Myocyte (in vitro differentiated cells): Measurements from ENCODE around the gene NKD1. TPM values are rescaled to one million over a fixed set of nuclear protein-coding genes. Genes with fewer than 3 reads are reported as not detected.

Source experiments
- DNase-seq: peaks from one replicate; pipeline ENCODE4 v3.0.0-alpha.2; 2012; ENCODE audit warnings: low read depth
- total RNA-seq: library from RNA; depleted of rRNA; stranded (reverse); fragments of >200 nt; gene quantifications from 2 replicates; pipeline ENCODE4 v1.2.3, GENCODE V29; 2014

NKD1 gene
- total RNA-seq, 1 donor from 2014 or later, result 0.75 TPM

DNA sequence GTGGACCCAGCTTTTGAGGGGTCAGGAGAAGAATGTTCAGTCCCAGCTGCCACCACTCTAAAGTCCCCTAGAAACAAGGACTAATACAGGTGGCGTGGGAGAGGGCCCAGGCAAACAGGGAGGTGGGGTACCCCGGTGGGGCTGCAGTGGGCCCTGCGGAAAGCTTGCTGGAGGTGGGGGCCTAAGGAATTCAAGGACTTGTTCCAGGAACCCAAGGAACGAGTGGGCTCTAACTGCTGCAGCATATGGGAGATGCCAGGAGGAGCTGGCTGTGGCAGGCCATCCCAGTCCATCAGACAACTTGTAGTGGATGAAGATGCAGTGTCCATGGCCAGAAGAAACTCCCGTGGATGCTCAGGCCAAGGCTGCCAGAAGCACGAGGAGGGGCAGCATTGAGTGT is 122.3 kb downstream of the NKD1 start:
- no peak for DNase-seq

DNA sequence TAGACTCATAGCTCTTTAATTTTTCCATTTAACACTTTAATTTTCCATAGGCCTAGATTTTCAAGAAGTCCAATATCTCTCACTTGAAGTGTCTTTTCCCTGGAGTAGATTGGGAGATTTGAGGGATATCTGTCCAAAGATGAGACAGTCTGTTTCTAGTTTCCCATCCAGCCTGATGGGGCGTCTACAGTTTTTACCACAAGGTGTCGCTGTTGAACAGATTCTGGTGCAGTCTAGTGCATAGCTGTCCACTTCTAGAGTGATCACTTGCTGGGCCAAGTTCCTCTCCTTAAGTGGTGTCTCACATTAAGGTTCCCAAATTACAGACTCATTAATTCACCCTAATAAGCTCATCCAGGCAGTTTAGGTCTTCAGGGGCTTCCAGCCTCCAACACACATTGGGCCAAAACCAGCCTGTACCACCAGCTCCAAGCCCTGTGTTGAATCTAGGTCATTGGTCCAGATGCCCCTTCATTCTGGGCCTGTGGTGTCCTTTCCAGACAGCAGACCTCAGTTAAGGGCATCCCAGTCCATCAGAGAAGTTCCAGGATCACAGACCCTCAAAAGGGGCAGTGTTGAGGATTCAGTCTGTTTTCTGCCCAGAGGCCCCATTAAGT is 123.6 kb downstream of the NKD1 start:
- DNase-seq, result no peak

DNA sequence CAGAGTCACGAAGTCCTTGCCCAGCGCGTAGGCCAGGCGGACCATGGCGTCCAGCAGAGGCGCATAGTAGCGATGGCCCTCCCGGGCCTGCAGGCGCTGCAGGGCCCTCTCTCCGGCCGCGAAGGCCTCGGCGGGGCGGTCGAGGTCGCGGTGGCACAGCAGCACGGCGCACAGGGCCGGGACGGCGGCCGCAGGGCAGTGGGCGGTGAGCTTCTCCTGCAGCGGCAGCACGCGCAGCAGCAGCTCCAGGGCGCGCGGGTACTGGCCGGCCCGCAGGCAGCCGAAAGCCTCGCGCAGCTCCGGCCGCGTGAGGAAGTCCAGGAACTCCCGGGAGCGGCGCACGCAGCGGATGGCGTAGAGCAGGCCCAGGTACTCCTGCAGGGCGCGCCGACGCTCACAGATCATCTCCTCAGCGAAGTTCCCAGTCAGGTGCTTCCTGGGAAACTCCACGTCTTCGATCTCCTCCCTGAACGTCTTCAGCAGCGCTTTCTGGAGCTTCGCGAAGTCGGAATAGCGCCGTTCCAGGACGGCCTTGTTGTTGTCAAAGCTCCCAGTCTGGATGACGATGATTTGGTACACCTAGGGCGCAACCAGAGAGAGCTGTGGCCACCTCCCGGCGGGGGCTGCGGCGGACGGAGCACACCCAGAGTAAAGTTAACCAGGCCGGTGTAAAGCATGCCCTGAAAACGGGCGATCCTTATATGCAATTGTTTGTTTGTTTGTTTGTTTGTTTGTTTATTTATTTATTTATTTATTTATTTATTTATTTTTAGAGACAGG is 125.5 kb downstream of the NKD1 start:
- DNase-seq, result no peak

DNA sequence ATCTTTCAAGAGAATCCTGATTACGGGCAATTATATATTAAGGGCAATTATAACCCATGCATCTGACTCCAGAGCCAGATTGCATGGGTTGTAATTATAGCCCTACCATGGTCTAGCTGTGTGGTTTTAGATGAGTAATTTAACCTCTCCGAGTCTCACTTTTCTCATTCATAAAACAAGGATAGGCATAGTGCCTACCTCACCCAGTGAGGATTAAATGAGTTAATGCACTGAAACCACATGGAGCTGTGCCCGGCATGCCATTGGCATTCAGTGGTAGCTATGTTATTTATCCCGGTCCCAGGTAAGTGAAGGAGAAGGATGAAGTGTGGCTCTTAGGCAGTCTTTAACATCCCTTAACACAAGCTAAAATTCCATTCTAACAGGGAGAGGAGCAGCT is 126.6 kb downstream of the NKD1 start:
- peak; percentile 82 for DNase-seq

DNA sequence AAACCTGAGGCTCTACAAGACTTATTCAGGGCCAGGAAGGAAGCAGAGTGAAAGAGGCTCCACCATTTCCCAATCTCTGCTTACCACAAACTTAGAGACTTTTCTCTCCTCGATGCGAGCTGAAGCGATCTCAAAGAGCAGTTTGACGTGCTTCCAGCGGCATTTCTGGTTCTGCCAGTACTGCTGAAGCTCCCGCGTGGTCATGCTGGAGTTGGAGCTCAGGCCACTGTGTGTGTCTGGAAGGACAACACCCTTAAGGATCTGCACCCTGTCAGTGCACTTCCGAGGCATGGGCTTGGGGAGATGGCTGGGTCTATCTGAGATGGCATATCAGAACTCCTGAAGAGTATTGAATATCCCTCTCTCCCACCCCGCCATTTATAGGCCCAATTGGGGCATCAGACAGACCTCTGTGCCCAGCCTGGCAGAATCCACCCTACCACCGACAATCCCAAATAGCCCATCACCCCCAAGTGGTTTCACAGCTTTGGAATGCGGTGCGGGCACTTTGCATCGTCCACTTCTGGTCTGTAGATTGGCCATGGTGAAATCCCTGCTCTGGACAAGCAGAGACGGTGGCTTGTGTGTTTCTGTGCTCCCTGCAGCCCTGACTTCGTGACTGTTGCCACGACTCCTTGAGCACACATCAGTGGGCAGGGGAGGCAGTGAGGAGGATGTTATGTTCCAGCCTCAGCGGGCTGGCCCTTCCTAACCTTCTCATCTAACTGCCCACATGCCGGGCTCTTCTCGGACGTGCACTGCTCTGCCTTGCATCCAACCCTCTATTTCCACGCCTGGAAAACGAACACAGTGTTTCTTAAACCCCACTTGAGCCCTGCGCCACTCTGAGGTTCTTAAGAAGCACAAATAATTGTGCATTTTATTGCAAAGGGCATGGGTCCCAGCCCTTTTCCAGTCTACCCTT is 127.8 kb downstream of the NKD1 start:
- DNase-seq, result no peak

DNA sequence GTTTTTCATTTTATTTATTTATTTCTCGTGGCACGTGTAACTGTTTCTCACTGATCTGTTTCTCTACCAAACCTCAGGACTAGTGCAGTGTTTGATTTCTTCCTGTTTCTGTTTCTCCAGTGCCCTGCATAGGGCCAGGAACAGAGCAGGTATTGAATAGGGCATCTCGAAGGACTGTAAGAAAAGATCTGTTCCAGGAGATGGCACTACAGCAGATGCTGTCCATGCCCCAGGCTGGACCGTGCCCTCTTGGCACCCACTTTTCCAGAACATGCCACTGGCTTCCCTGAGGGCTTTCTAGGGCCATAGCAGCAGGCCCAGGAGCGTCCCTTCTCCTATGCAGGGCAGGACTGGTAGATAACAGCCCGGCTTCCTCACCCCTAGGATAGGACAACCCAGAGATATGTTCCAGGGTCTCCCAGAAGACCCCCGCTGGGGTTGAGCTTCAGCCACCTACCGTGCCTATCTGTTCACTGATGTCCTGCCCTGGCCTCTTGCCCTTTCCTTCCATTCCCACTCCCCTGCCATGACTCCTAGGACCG is 128.6 kb downstream of the NKD1 start:
- no peak for DNase-seq

DNA sequence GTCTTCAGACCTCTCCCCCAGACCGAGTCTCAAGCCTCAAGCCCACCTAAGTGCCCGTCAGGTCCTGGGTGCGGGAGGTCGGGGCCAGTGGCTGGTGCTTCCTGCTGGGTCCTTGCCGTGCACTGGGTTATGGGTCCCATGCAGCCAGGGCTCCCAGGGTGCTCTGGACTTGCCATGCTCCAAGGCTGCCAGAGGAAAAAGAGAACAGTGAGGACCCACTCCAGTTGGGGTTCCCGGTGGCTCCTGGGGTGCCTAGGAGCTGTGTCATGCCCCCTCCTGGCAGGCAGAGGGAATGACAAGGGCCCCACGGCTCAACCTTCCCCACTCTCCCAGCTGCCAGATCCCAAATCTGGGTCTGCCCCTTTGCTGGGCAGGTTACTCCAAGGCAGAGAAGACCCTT is 129.2 kb downstream of the NKD1 start:
- DNase-seq, result no peak

DNA sequence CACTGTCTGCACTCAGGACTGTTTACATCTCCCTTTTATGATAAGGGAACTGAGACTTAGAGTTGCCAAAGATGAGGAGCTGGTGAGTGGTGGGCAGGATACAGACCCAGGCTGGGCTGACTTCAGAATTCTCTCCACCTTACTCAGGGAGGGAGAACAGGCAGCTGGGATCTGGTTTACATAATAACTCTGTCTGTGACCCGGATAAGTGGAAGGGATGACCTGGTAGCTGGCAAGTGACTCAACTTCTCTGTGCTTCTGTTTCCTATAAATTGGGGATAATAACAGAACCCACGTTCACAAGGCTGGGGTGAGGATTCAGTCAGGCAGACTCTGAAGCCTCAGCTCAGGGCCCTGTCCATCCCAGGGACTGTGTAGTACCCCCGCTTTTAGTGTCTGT is 130.3 kb downstream of the NKD1 start:
- DNase-seq, result no peak

DNA sequence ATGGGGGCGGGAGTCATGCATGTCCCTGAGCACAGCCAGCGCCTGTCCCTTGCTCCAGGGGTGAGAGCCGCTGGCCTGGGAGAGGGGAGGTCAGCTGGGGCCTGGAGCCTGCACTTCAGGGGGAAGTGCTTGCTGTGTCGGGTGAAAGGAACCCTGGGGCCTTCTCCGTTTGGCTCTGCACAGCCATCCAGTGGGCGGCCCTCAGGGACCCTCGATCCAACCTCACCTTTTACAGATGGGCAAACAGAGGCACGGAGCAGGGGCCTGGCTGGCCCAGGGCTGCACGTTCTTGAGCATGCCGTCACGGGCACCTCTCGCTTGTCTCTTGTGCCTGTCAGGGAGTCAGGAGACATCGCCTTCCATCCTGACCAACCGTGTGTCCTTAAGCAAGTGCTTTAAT is 131.1 kb downstream of the NKD1 start:
- DNase-seq, result no peak

DNA sequence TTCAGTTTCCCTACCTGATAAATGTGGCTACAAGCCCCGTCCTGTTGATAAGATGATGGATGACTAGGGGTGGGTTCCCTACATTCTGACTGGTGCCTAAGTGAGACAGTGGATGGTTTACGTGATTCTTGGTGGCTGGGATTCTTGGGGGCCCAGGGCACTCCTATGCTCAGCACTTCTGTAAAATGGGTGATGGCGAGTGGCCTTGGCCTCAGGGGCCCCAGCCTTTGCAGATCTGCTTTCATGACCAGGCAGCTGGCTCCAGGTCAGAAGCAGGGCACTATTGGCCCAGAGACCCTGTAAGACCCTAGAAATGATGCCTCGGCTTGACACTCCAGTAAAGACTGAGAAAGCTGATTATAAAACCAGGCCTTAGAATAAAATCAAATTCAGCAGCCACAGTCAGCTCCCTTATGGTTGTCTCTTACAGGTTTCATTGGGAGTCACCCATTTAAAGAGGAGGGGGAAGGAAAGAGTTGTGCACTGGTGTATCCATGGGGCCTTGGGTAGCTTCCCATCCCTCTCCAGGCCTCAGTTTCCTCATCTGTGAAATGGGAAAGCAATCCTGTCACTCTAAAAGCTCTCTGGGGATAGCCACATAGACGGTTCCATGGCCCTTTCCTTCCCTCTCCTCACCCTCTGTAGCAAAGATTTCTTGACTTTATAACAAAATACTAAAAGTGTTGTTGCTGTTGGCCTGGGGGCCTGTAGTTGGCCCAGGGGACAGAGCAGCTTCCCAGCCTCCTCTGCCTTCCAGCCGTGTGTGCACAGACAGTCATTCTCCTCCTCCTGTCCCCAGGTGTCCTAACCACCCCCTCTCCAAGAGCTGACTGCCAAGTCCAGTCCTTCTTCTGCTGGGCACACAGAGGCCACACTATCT is 131.7 kb downstream of the NKD1 start:
- no peak for DNase-seq

DNA sequence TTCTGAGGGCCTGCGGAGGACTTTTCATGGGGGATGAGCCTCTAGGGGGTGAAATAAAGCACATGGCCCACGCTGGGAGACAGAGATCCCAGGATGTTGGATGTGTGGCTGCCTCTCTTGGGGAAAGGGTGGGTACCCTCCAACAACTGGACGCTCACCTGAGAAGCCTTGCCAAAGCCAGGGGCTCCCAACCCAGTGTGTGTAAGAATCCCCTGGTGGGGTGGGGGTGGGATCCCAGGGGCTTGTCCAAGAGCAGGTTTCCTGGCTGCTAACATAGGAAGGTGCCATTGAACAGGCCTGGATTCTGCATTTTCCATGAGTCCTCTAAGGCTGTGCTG is 132.3 kb downstream of the NKD1 start:
- DNase-seq, result no peak

DNA sequence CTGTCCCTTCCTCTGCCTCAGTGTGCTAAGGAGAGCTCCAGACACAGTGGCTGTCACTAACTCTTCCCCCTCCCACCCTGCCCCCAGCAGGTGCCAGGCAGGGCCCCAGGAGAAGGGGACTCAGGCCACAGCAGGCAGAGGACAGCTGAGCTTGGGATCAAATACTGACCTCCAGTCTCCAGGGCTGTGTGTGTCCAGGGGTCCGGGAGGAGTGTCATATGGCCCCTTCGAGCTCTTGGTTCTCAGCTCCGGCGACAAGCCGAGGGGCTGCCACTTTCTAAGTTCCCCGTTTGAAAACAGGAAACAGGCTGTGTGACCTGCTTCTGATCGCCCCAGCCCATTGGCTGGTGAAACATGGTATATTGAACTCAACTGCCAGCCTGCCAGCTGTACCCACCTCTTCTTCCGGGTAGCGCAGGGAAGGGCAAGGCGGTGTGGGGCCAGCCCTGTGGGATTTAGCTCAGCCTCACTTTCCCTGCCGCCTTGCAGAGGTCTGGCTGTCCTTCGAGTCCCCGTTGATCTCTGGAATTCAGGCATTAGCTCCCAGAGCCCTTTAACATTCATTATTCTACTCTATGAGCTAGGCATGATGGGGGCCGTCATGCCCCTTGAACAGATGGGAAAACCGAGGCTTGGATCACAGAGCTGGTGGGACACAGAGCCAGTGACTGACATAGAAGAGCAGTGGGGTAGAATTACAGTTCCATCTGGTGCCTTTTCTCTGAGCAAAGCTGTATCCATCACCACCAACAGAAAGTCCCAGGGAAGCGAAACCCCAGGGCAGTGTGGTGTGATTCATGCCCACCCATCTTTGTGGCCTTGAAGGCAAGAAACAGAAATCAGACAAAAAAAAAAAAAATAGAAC is 133.1 kb downstream of the NKD1 start, which contains the start of gene SNX20:
TSS of gene SNX20 (minus strand) at position 292 of the 865 bp plus-strand sequence. CDS start 3,786 bp downstream, outside the sequence.
- DNase-seq, result peak; percentile 53

DNA sequence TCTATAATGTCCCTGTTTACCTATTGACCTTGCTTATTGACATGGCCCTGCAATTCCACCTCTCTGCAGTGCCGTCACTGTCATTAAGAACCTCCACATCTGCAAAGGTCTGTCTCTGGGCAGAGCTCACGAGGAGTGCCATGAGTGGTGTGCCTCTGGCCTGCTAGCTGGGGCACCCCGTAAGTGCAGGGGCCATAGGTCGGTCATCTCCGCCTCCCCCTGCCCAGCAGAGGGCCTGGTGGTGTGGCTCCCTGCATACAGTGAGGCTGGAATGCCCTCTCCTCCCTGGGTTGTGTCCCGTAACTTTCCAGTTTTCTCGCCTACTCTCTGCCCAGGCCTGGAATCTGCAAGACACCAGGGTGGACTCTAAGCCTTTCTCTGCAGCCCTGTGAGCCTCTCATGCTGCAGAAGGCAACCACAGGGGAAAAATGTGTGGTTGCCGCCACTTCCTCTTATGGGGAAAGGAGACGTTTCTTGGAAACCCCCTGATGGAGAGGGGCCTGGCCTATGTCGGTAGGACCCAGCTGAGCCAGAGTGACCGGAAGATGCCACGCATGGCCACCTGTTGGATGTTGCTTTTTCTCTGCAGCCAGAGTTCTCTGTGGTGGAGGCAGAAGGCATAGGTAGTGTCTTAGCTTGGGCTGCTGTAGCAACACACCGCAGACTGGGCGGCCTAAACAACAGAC is 135.6 kb downstream of the NKD1 start:
- DNase-seq, result no peak

DNA sequence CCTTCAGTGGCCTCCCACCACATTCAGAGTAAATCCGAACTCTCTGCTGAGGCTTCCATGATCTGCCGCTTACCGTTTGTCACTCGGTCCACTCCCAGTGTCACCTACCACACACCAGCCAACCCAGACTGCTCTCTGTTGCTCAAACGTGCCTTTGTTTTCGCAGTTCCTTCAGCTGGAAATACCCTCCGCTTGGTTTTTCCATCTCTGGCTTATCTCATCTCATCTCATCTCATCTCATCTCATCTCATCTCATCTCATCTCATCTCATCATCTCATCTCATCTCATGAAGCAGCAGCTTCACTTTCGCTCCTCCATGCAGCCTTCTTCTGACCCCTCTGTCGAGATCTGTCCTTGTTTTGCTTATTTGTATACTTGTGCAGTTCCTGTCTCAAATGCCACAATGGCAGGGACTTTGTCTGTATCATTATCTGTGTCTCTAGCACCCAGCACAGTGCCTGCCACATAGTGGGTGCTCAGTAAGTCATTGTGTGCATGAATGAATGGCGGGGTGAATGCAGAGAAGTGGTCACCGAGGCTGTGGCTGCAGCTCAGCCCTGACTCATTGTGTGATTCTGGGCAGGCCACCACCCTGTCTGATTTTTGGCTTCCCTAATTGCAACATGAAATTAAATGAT is 136.7 kb downstream of the NKD1 start:
- DNase-seq, result no peak

DNA sequence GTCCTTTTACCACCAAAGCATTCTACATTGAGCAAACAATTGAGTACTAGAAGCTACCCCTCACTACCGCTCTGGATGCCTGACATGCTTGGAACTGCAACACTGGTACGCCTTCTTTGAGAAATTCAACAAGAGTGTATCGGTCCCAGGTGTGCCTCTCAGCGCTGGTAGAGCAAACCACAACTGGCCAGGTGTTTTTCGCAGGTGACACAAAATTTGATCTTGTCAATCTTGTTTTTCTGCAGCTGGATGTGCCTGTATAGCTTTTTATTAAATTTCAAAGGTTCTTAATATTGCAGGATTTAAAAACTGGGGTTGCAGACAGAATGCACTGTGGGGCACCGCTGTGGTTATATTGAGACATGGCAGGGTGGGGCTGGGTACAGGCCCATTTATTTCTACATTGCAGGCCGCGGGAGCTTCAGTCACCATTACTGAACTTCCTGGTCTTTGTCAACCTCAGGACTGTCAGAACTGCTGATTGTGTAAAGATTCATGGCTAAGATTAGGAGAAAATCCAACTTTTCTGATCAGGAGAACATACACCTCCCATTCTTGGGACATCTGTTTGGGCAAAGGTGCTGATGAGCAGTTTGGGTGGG is 137.4 kb downstream of the NKD1 start:
- no peak for DNase-seq

DNA sequence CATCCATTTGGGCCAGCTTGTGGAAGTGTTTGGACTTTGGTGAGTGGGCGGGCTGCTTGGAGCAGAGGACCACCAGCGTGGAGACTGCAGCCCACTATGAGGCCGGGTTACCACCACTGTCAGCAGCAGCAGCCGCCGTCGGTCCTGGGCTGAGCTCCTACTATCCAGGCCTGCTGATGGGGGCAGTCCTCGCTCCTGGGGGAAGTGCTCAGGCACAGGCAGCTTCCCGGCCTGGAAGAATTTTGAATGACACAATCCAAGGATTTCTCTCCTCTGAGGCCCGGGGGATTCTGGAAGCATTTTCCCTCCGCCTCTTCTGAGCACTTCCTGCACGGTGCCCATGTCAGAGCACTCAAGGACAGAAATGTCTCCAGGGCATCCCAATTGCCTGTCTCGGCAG is 139.9 kb downstream of the NKD1 start:
- no peak for DNase-seq

DNA sequence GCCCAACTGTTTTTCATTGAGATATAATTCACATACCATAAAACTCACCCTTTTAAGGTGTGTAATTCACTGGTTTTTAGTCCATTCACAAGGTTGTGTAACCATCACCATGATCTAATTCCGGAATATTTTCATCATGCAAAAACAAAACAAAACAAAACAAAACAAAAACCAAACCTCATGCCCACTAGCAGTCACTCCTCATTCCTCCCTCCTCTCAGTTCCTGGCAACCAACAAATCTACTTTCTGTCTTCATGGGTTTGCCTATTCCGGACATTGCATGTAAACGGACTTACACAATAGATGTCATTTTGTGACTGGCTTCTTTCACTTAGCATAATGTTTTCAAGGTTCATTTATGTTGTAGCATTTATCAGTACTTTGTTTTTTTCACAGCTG is 140.7 kb downstream of the NKD1 start:
- no peak for DNase-seq

DNA sequence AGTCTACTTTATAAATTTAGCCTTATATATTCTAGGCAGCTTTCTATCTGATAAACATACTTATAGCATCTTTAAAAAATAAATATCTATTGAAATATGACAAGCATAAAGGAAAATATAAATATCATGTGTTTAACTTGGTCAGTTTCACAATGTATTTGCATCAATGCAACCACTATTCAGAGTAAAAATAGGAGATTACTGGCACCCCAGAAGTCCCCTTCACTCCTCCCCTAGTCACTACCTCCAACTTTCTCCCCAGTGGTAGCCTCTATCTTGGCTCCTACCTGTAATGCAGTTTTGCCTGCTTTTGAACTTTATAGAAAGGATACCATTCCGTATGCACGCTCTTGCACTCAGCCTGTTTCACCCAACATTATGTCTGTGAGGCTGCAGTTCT is 142.0 kb downstream of the NKD1 start:
- no peak for DNase-seq
